Smooth muscle cell of the umbilical artery (primary cell): Measurements from ENCODE around the gene GDF11. TPM values are rescaled to one million over a fixed set of nuclear protein-coding genes. Genes with fewer than 3 reads are reported as not detected.

Experiments
- total RNA-seq: library from RNA; depleted of rRNA; stranded (reverse); fragments of >200 nt; gene quantifications from 2 replicates; pipeline ENCODE4 v1.2.3, GENCODE V29; 2014

The GDF11 gene
- 4.8 and 14.8 TPM in 2 replicates for total RNA-seq

DNA sequence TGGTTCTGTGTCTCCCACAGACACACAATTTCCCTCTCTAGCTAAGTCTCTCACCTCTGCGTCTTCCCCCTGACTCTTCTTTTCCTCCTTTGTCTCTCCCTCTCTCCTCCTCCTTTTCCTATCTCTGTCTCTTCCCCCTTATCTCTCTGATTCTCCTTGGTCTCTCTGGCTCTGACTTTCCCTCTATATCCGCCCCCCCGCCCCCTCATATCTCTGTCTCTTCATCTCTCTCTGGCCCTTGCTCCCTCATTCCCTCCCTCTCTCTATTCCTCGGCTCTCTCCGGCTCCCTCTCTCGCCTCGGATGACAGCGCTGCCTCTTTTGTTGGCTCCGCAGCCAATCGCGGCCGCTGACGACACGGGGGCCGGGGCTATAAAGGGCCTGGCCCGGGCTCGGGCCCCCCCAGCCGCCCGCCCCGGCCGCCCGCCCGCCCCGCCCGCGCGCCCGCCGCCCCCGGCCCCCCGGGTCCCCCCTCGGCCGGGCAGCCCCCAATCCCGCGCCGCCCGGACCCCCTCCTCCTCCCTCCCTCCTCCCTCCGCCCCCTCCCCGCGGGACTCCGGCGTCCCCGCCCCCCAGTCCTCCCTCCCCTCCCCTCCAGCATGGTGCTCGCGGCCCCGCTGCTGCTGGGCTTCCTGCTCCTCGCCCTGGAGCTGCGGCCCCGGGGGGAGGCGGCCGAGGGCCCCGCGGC lies at the start of gene GDF11:
Gene GDF11, plus strand, starts transcription at position 404 of the 687 bp plus-strand sequence. Its CDS starts 195 bp downstream, at position 599.

DNA sequence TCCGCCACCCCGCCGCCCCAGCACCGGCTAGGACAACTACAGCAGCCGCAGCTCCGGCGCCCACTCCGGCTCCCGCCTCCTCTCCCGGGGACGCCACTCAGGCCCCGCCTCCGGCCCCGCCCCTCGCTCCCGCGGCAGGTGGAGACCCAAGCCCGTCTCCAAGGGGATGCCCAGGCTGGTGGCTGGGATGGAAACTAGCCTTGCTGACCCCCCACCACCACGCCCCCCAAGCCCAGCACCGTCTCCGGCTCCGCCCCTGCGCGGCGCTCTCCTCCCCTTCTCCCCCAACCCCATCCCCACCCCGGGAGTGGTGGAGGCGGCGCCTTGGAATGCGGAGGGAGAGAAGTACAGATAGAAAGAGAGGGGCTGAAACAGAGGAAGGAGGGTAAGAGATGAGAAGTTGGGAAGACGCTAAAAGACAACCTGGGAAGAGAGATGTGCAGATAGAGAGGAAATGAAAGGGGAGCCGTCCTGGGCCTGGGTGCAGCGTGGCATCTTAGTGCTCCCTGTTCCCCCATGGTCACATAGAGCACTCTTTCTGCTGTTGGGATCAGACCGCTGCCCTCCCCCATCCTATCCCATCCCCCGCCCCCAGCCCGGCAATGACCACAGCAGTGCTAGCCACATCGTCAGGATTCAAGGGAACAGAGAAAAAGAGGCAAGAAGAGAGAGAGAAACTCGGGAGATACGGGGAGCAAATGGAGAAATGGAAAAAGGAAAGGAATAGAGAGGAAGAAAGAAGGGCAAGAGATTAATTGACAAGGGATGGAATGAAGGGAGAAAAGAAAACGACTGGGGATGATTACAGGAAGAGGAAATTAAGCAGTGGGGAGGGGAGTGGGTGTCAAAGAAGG lies 34.9 kb upstream of the GDF11 start, which contains the start of gene ITGA7:
Gene ITGA7, minus strand, starts transcription at position 64 of the 854 bp plus-strand sequence. CDS start 222 bp downstream, outside the sequence.

DNA sequence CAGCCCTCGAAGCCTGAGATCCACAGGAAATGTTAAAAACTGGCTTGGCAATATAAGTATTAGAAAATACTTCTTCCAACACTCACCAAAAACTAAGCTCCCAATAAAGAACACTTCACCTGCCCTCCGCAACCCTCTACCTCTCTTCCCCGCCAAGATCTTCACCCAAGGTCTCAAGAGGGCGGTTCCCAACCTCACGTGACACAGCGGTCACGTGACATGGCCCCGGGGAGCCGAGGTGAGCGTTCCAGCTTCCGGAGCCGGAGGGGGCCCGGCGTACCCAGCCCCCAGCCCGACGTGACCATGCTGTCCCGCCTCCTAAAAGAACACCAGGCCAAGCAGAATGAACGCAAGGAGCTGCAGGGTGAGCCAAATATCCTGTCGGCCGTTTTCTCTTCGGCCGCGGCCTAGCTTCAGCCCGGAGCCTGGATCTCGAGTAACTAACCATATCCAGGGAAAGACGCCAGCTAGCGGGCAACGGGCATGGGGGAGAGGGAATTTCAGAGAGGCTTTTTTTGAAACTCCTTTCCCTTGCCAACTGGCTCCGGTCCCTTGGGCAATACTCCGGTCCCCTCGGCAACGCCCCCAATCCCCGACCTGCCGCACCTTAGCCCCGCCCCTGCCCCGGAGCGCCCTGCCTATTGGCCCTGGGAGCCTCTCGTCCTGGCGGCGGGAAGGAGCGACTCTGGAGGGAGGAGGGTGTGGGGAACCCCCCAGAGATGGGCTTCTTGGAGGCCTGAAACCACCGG lies 26.9 kb upstream of the GDF11 start, which contains the start of gene BLOC1S1:
Gene BLOC1S1, plus strand, starts transcription at position 214 of the 749 bp plus-strand sequence. Its CDS starts 6 bp downstream, at position 220.

DNA sequence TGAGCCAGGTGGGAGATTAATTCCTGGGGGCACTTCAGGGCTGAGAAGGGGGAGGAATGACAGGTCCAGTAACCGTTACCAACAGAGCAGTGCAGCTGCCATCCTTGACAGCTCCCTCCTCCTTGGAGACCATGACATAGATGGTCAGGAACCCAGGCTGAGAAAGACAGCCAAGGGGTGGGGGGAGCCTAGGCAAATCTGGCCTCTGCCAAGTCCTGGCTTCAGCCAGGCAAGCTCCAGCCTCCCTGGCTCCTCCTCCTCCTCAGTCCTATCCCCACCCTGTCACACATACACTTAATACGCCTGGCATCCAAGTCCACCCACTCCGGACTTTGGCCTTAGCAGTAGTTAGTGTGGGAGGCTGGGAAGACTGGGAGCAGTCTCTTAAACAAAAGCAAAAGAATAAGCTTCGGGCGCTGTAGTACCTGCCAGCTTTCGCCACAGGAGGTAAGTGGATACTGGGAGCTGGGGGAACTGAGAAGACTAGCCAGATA lies 22.8 kb upstream of the GDF11 start, which contains the start of gene RDH5:
Gene RDH5, plus strand, starts transcription at position 323 of the 494 bp plus-strand sequence. CDS start 792 bp downstream, outside the sequence.

DNA sequence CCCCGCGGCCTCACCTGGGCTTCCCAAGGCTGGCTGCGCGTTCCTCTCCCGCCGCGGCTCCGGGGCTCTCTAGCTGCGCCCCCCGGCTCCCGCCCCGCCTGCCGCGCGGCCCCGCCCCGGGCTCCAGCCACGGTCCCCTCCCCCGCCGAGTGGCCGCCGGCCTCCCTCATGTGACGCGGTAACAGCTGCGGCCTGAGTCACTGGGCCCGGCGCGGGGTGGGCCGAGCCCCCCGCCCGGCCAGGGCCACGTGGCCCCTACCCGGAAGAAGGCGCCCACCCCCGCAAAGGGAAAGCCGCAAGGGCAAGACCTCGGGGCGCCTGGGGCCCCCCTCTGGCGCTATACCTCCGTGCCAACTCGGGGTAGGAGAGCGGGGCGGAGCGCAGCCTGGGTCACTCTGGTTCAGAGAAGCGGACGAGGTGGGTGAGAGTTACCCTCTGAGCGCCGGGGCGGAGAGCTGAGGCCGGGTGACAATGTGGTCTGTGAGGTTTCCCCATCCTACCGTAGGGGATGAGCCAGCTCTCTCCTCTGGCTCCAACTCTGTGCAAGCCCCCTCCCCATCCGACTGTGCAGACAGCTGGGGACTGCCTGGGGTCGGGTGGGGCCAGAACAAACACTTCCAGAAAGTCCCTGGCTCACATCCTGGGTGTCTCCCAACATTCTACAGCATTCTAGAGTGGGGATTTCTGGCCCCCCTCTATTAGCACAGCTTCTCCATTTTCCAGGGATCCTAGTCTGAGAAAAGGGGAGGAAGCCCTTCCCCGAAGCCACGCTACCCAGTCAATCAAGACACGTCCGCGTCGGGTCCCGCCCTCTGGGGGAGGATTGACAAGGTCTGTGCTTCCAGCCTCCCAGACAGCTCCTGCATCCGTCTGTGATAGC lies 13.7 kb upstream of the GDF11 start, which contains the start of gene CD63:
Gene CD63, minus strand, starts transcription at position 71 of the 880 bp plus-strand sequence. CDS start 668 bp downstream, outside the sequence.

Other genes starting within 250 kb of the GDF11 start
- gene OR6C4, start 193.5 kb upstream of the GDF11 start, total RNA-seq: not detected in 2 replicates
- not detected in 2 replicates for gene OR2AP1, start 170.7 kb upstream of the GDF11 start, total RNA-seq
- gene OR10P1, start 106.2 kb upstream of the GDF11 start, total RNA-seq: not detected in 2 replicates
- 1.8 and 23.6 TPM in 2 replicates for gene ITGA7, start 35.2 kb upstream of the GDF11 start, total RNA-seq
- 51.2 and 82.0 TPM in 2 replicates for gene BLOC1S1, start 27.1 kb upstream of the GDF11 start, total RNA-seq
- 3.3 and 12.2 TPM in 2 replicates for gene RDH5, start 22.7 kb upstream of the GDF11 start, total RNA-seq
- gene CD63, start 14.1 kb upstream of the GDF11 start, total RNA-seq: 1,176 and 2,201 TPM in 2 replicates
- 56.7 and 69.2 TPM in 2 replicates for gene SARNP, start 74.6 kb downstream of the GDF11 start, total RNA-seq
- 16.1 and 19.9 TPM in 2 replicates for gene ORMDL2, start 74.9 kb downstream of the GDF11 start, total RNA-seq
- gene DNAJC14, start 86.5 kb downstream of the GDF11 start, total RNA-seq: 53.1 and 64.4 TPM in 2 replicates
- gene MMP19, start 99.8 kb downstream of the GDF11 start, total RNA-seq: 5.6 and 7.4 TPM in 2 replicates
- gene PYM1, start 184.8 kb downstream of the GDF11 start, total RNA-seq: 22.5 and 24.1 TPM in 2 replicates
- gene DGKA, start 188.0 kb downstream of the GDF11 start, total RNA-seq: 45.1 and 84.2 TPM in 2 replicates
- 1.1 TPM in 1 of 2 replicates, not detected in the other for gene PMEL, start 222.9 kb downstream of the GDF11 start, total RNA-seq
- 6.2 and 13.4 TPM in 2 replicates for gene CDK2, start 223.7 kb downstream of the GDF11 start, total RNA-seq
- 44.2 and 66.9 TPM in 2 replicates for gene RAB5B, start 231.0 kb downstream of the GDF11 start, total RNA-seq